DND-41 (cell line): ENCODE measurements around the gene ARL8B.

Experiments used
- ATAC-seq: fragments of 200-7000 bp; cut with Tn5 transposase; 3 replicates; pipeline ENCODE4 v1.9.1; 2021; ENCODE audit warnings: low read depth; ENCODE audit not compliant: insufficient read depth
- DNase-seq: peaks from one replicate; pipeline ENCODE4 v3.0.0-alpha.2; 2020
- H2AFZ ChIP-seq: 2 replicates; pipeline ENCODE4 v1.6.0; 2012; ENCODE audit warnings: low read depth, low read length
- H3K27ac ChIP-seq: 2 replicates; pipeline ENCODE4 v1.5.1; 2012; ENCODE audit warnings: low read length, inconsistent platforms
- H3K27me3 ChIP-seq: fragments of 200-600 bp; sonication (generic); 2 replicates; pipeline ENCODE4 v1.6.0; 2012; ENCODE audit warnings: low read length, mild to moderate bottlenecking, inconsistent platforms; ENCODE audit not compliant: insufficient read depth, poor library complexity
- H3K36me3 ChIP-seq: 2 replicates; pipeline ENCODE4 v1.5.1; 2012; ENCODE audit warnings: low read length, inconsistent platforms; ENCODE audit not compliant: insufficient read depth
- H3K4me1 ChIP-seq: 2 replicates; pipeline ENCODE4 v1.5.1; 2012; ENCODE audit warnings: mild to moderate bottlenecking, low read length; ENCODE audit not compliant: insufficient read depth
- H3K4me2 ChIP-seq: 2 replicates; pipeline ENCODE4 v1.6.0; 2012; ENCODE audit warnings: mild to moderate bottlenecking, moderate library complexity, low read length, inconsistent platforms; ENCODE audit not compliant: insufficient read depth
- H3K4me3 ChIP-seq, 2 experiments: fragments of 200-600 bp in 1 of 2; shearing (Covaris generic) in 1 of 2; 2 replicates each; pipeline ENCODE4 v1.5.1; 2012 to 2016; ENCODE audit warnings: inconsistent platforms in 2 of 2, low read length in 2 of 2, mild to moderate bottlenecking in 2 of 2, low read depth in 1 of 2, moderate library complexity in 1 of 2
- H3K79me2 ChIP-seq: 2 replicates; pipeline ENCODE4 v1.6.0; 2012; ENCODE audit warnings: low read length, inconsistent platforms; ENCODE audit not compliant: insufficient read depth
- H3K9ac ChIP-seq: 2 replicates; pipeline ENCODE4 v1.6.0; 2012; ENCODE audit warnings: low read depth, mild to moderate bottlenecking, inconsistent platforms, low read length, moderate library complexity
- H3K9me3 ChIP-seq: 2 replicates; pipeline ENCODE4 v1.5.1; 2012; ENCODE audit warnings: low read length, moderate library complexity, mild to moderate bottlenecking, inconsistent platforms; ENCODE audit not compliant: insufficient read depth, severe bottlenecking
- H4K20me1 ChIP-seq: 2 replicates; pipeline ENCODE4 v1.6.0; 2012; ENCODE audit warnings: low read length; ENCODE audit not compliant: insufficient read depth
- EZH2 ChIP-seq: IDR thresholded peaks from 3 replicates; pipeline ENCODE4 v1.6.1; 2012; ENCODE audit warnings: borderline replicate concordance, low read depth, mild to moderate bottlenecking, moderate library complexity, low read length, inconsistent platforms; ENCODE audit not compliant: severe bottlenecking
- TF ChIP-seq, protein P1 (sequence below): IDR thresholded peaks from 2 replicates; pipeline ENCODE4 v1.5.1; 2012; ENCODE audit warnings: borderline replicate concordance, low read length, moderate library complexity, mild to moderate bottlenecking; ENCODE audit not compliant: poor library complexity, severe bottlenecking; ENCODE audit errors: extremely low read depth

Gene ARL8B

DNA sequence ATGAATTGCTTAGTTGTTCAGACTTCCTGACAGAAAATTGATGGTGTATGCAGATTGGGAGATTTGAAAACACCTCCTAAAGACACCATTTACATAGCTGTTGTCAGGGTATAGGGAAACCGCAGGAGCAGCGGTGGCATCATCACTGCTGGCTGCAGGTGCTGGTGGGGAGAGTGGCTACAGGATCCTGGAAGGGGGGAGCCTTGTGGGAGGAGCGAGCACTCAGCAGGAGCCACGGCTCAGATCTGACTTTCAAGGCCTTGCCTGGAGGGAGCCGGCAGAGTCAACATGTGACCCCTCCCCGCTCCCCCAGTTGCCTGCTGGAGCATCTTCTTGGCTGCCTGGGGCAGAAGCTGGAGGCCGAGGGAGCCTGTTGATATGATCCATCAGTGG lies 91.5 kb downstream of the ARL8B start:
- H2AFZ ChIP-seq: no peak overlapping the region
- peaks cover 61% of the 10 kb centered on the region for H4K20me1 ChIP-seq
- no peak for DNase-seq
- H3K4me3 ChIP-seq: no peak overlapping the region
- TF ChIP-seq, protein P1, sequence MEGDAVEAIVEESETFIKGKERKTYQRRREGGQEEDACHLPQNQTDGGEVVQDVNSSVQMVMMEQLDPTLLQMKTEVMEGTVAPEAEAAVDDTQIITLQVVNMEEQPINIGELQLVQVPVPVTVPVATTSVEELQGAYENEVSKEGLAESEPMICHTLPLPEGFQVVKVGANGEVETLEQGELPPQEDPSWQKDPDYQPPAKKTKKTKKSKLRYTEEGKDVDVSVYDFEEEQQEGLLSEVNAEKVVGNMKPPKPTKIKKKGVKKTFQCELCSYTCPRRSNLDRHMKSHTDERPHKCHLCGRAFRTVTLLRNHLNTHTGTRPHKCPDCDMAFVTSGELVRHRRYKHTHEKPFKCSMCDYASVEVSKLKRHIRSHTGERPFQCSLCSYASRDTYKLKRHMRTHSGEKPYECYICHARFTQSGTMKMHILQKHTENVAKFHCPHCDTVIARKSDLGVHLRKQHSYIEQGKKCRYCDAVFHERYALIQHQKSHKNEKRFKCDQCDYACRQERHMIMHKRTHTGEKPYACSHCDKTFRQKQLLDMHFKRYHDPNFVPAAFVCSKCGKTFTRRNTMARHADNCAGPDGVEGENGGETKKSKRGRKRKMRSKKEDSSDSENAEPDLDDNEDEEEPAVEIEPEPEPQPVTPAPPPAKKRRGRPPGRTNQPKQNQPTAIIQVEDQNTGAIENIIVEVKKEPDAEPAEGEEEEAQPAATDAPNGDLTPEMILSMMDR: no peak
- no peak for TF ChIP-seq EZH2
- H3K36me3 ChIP-seq: peaks cover 98% of the 10 kb centered on the region
- no peak overlapping the region for H3K9ac ChIP-seq
- H3K9me3 ChIP-seq: no peaks in the 10 kb centered on the region
- peak; percentile 31; the same call in 1 of the 3 replicates for ATAC-seq
- H3K4me1 ChIP-seq: no peaks in the 10 kb centered on the region
- H3K27me3 ChIP-seq: no peaks in the 10 kb centered on the region
- H3K79me2 ChIP-seq: peaks cover 37% of the 10 kb centered on the region
- no peak overlapping the region for H3K4me2 ChIP-seq
- H3K27ac ChIP-seq: no peak overlapping the region

DNA sequence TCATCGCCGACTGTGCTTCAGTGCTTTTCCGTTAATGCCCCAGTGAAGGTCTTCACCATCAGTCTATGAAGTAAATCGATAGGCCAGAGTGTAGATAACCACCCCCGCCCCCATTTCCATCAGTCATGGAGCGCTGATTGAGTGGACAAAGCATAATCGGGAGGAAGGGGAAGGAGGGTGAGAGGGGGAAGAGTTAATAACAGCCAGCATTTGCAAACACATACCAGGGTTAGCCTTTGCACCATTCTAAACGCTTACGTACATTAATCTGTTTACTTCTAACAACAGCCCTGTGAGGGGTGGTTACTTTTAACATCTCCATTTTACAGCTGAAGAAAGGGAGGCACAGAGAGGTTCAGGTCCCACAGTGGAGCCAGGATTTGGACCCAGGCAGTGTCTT lies 92.3 kb downstream of the ARL8B start:
- DNase-seq: no peak
- H4K20me1 ChIP-seq: peaks cover 60% of the 10 kb centered on the region
- no peak overlapping the region for H3K4me2 ChIP-seq
- peak; percentile 6; the same call in 1 of the 3 replicates for ATAC-seq
- 0 out of 2 replicates have a peak overlapping the region, but pooled peaks have one; percentile 11 for H3K27ac ChIP-seq
- no peaks in the 10 kb centered on the region for H3K27me3 ChIP-seq
- peaks cover 98% of the 10 kb centered on the region for H3K36me3 ChIP-seq
- TF ChIP-seq, protein P1: no peak
- no peak for TF ChIP-seq EZH2
- no peak overlapping the region for H3K4me3 ChIP-seq
- peaks cover 29% of the 10 kb centered on the region for H3K79me2 ChIP-seq
- no peak overlapping the region for H3K9ac ChIP-seq
- no peaks in the 10 kb centered on the region for H3K4me1 ChIP-seq
- H2AFZ ChIP-seq: no peak overlapping the region
- no peaks in the 10 kb centered on the region for H3K9me3 ChIP-seq

- no peak for DNase-seq
- no peaks in the 10 kb centered on the region for H3K27me3 ChIP-seq
- peaks cover 34% of the 10 kb centered on the region for H4K20me1 ChIP-seq
- TF ChIP-seq, protein P1: no peak
- TF ChIP-seq EZH2: no peak
- H3K4me2 ChIP-seq: no peak overlapping the region
- H3K4me3 ChIP-seq: no peak overlapping the region
- no peaks in the 10 kb centered on the region for H3K9me3 ChIP-seq
- ATAC-seq: no peak
- no peak overlapping the region for H2AFZ ChIP-seq
- H3K79me2 ChIP-seq: peaks cover 3% of the 10 kb centered on the region; the same call in 1 of the 2 replicates
- no peak overlapping the region for H3K9ac ChIP-seq
- 0 out of 2 replicates have a peak overlapping the region, but pooled peaks have one; percentile 23 for H3K27ac ChIP-seq
- no peaks in the 10 kb centered on the region for H3K4me1 ChIP-seq
- H3K36me3 ChIP-seq: peaks cover 82% of the 10 kb centered on the region
These were observed 95.9 kb downstream of the ARL8B start for GRCh38 chr3:5217824-5218595.
